GM13977 (cell line): ENCODE measurements around the gene CTIF.

ENCODE experiments used
- DNase-seq: peaks from one replicate; pipeline ENCODE4 v3.0.0; 2012; ENCODE audit warnings: low spot score
- in situ Hi-C: fragments of 300-500 bp; cut with MboI; formaldehyde crosslinking; loops from one replicate; pipeline ENCODE4 v1.12.0; 2022; ENCODE audit warnings: low sequenced_read_pairs, low pct_unique_long_range_greater_than_20kb, mixed read lengths, inconsistent platforms; ENCODE audit not compliant: unreplicated experiment
- TF ChIP-seq, protein P1 (sequence below): IDR thresholded peaks from 2 replicates; pipeline ENCODE4 v1.5.1; 2012; ENCODE audit warnings: mild to moderate bottlenecking, control low read depth; ENCODE audit not compliant: insufficient read depth; ENCODE audit errors: extremely low read depth, missing control alignments

Gene CTIF

DNA sequence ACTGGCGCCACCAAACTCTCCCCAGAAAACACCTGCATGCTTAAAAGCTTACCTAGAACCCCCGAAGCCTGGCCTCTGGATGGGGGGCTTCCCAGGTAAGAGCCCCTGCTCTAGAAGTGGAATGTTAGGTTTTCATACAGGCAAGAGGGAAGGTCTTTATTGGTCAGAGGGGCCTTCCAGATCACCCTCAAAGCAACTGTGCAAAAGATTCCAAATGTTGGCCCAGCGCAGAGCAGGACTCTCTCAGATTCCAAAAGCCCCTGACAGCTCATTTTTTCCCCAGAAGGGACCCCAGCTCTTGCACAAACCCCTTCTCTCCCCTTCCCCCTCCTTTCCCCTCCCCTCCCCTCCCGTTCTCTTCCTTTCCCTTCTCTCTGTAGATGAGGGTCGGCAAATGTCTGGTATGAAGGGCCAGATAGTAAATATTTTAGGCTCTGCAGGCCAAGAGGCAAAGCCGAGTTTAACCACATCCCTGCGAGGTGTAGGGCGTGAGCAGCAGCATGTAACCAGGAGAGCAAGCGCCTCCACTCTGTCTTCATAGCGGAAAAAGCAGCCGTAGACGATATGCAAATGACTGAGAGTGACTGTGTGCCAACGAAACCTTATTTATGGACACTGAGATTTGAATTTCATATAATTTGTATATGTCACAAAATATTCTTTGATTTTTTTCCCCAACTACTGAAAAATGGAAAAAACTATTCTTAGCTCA is 295.0 kb downstream of the CTIF start:
- in situ Hi-C loops = no loop called here
- DNase-seq = peak; percentile 84
- TF ChIP-seq, protein P1, sequence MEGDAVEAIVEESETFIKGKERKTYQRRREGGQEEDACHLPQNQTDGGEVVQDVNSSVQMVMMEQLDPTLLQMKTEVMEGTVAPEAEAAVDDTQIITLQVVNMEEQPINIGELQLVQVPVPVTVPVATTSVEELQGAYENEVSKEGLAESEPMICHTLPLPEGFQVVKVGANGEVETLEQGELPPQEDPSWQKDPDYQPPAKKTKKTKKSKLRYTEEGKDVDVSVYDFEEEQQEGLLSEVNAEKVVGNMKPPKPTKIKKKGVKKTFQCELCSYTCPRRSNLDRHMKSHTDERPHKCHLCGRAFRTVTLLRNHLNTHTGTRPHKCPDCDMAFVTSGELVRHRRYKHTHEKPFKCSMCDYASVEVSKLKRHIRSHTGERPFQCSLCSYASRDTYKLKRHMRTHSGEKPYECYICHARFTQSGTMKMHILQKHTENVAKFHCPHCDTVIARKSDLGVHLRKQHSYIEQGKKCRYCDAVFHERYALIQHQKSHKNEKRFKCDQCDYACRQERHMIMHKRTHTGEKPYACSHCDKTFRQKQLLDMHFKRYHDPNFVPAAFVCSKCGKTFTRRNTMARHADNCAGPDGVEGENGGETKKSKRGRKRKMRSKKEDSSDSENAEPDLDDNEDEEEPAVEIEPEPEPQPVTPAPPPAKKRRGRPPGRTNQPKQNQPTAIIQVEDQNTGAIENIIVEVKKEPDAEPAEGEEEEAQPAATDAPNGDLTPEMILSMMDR = no peak

DNA sequence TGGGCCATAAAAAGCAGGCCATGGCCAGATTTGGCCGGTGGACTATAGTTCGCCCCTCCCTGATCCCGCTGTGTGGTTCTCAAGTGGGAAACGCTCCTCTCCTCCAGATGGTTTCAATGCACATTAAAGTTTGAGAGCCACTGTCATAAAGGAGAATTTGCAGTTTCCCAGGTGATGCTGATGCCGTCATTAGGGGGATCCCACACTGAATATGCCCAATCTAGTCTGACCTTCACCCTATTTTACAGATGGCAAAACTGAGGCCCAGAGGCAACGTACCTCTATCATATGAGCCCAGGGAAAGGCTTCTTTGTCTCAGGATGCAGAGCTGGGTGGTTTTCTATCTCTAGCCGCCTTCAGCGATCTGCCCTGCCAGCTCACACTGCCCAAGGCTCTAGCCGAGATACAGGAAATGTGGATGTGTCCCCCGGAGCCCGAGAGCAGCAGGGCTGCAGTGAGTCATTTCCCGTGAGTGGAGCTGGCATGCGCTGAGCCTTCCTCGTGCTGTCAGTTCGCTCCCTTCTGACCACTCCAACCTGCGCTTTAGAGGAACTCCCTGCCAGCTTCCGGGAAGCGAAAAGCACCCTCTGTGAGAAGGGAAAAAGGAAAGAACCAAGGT is 295.7 kb downstream of the CTIF start:
- TF ChIP-seq, protein P1 = no peak
- in situ Hi-C loops = no loop called here
- DNase-seq = peak; percentile 62

DNA sequence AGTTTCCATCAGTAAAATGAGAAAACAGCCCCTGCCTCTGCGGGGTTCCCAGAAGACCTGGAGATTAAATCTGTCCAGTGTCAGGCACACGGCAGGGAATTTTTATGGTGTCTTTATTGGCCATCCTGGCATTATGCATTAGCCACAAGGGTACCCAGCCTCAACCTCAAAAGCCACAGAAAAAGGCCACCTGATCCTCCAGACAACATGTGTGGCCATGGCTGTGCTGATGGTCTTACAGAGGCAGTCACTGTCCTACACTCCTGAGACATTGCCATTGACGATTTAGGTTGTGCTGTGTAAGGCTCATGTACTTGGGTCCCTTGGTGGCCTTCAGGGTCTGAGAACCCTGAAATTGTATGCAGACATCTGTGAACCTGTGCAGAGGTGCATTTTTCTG is 296.3 kb downstream of the CTIF start:
- TF ChIP-seq, protein P1 = no peak
- in situ Hi-C loops = no loop called here
- no peak for DNase-seq

DNA sequence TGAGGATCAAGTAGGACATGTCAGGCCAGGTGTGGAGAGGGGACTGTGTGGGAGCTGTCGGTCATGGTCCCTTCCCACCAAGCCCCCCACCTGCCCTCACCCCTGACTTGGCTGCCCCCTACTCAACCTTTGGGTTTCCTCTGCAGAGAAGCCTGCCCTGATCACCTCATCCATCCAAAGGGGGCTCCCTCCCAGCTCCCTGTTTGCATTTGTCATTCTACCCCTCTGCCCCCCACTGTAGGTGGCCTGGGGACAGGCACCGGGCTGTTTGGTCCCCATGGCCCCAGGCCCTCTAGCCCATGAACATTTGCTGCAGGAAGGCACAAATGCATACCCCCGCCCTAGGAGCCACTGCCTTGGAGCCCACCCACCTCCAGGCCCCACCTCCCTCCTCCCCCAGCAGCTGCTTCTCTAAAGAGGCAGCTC is 296.9 kb downstream of the CTIF start:
- no peak for DNase-seq
- TF ChIP-seq, protein P1 = no peak
- in situ Hi-C loops = no loop called here

DNA sequence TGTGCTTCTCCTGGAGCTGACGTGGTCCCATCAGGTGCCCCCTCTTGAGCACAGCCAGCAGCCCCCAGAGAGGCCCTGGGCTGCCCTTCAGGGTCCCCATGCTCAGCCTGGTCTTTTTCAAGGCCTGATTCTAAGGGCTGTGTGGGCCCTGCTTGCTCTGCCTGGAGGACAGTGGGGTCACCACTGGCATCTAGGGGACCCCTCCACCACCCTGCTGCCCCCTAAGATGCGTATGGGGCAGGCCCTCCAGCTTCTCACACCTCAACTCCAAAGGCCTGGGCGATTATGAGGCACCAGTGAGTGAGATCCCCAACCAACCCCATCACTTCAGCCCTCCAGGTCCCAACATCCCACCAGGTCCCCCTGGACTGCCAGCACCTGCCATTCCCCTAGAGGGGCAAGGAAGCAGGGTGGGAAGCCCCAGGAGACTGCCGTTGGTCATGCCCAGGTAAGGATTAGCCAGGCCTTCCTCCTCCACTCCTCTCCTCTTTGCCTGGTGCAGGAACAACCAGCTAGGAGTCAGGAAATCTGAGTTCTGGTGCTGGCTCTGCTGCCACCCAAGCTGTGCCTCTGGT is 297.5 kb downstream of the CTIF start:
- in situ Hi-C loops = no loop called here
- no peak for DNase-seq
- TF ChIP-seq, protein P1 = no peak

DNA sequence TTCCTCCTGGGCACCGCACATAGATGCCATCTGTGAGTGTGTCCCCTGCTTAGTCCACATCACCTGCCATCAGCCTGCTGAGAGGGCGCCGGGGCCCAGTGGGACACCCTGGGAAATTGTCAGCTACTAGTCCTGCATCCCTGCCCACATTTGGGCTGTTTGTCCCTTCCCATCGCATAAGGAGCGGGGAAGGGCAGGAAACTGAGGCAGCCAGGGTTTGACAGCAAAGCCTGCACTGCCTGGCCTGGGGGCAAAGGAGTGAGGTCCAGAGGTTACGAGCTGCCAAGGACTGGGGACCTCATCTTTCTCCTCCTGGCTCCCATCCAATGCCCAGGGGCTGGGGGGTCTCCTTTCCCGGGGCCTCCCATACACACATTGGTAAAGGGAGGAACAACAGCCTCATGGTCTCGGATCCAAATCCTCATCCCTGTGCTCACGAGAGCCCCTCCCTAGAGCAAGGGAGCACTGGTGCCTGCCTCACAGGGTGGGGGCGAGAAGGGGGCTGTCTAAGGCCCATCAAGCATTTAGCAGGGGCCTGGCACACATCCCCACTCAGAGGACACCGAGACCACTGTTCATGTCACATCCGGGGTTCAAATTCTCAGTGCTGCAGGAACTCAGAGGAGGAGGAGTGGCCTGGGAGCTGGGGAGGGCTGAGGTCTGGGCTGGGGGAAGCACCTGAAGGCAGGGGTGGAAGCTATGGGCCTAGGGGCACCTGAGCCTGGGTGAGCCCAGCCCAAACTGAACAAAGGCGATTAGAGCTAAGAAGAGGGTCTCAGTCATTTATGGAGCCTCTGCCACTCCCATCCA is 298.2 kb downstream of the CTIF start:
- DNase-seq = no peak
- in situ Hi-C loops = no loop called here
- TF ChIP-seq, protein P1 = no peak
